ENCODE results near the gene STAM2.
"Not testable (repeated sequence)": the region's sequence is repeated elsewhere in the genome, so short reads cannot be mapped to it uniquely, and the experiment has no call there.

The STAM2 gene

GRCh38 chr2:152200565-152201465, 25.3 kb upstream of the STAM2 start:
- no peak for TF ChIP-seq CTCF (IDR thresholded peaks at IDR 0.05; ENCODE audit: extremely low read depth, missing control alignments)
- DNase-seq (ENCODE audit: low spot score) = no peak

- DNase-seq (ENCODE audit: low spot score) = no peak
- no peak for TF ChIP-seq CTCF (IDR thresholded peaks at IDR 0.05; ENCODE audit: extremely low read depth, missing control alignments)
Measured at GRCh38 chr2:152200101-152200500, 24.5 kb upstream of the STAM2 start.

- no peak for DNase-seq (ENCODE audit: low spot score)
Measured at GRCh38 chr2:152198499-152198898, 22.9 kb upstream of the STAM2 start.

DNA sequence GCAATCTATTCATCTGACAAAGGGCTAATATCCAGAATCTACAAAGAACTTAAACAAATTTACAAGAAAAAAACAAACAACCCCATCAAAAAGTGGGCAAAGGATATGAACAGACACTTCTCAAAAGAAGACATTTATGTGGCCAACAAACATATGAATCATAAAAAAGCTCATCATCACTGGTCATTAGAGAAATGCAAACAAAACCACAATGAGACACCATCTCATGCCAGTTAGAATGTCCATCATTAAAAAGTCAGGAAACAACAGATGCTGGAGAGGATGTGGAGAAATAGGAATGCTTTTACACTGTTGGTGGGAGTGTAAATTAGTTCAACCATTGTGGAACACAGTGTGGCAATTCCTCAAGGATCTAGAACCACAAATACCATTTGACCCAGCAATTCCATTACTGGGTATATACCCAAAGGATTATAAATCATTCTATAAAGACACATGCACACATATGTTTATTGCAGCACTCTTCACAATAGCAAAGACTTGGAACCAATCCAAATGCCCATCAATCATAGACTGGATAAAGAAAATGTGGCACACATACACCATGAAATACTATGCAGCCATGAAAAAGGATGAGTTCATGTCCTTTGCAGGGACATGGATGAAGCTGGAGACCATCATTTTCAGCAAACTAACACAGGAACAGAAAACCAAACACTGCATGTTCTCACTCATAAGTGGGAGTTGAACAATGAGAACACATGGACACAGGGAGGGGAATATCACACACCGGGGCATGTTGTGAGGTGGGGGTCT, 22.1 kb upstream of the STAM2 start:
- DNase-seq (ENCODE audit: low spot score) = not testable (repeated sequence)

More at GRCh38 chr2:152198499-152198898, 22.9 kb upstream of the STAM2 start:
- no peak for TF ChIP-seq CTCF (IDR thresholded peaks at IDR 0.05; ENCODE audit: extremely low read depth, missing control alignments)

DNA sequence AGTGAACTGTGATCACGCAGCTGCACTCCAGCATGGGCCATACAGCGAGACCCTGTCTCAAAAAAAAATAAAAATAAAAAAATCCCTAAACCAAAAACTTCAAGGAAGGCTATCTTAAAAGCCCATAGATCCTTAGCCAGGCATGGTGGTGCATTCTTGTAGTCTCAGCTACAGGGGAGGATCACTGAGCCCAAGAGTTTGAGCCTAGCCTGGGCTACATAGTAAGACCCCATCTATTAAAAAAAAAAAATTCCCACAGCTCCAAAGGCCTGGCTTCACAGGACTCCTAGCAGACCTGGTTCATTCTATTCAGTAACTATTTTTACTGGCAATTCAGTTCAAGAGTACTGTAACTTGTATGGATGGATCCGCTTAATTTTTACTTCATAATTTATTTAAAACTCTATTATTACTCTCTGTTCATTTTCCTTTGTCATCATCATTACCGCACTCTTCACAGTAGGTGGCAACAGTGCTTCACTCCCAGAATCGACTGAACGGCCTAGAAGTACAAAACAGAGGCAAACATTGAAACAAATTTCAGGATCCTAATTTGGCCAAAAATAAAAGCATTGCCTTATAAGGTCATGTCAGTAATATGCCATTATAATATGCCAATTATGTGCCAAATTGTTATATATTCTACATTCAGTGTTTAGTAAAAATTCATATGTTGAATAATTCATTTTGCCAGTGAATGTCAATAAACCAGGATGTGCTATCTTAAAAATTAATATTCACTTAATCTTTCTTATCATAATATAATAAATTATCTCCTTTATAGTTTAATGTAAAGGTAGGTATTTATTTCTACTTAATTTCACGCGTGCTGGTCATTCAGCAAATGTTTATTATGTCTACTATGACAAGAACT, 14.3 kb upstream of the STAM2 start:
- peak; percentile 55 for DNase-seq (ENCODE audit: low spot score)
- peak; percentile 12 for TF ChIP-seq CTCF (IDR thresholded peaks at IDR 0.05; ENCODE audit: extremely low read depth, missing control alignments)

GRCh38 chr2:152186808-152187207, 11.2 kb upstream of the STAM2 start:
- DNase-seq (ENCODE audit: low spot score) = not testable (repeated sequence)

DNA sequence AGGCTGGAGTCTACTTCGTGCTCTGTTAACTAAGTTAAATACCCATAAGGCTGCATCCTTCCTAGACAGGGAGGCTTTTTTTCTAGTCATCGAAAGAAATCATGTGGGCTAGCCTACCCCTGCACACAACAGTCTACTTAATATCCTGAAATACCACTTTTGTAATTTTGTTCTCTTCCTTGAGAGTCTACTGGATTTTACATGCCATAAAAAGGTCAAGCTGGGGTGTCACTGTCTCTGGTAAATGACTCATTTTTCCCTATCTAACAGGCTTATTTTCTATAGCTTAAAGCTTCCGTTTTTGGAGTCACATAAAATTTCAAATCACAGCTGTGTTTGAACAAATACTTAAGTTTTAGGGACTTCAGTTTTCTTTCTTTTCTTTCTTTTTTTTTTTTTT, 10.7 kb upstream of the STAM2 start:
- no peak for TF ChIP-seq CTCF (IDR thresholded peaks at IDR 0.05; ENCODE audit: extremely low read depth, missing control alignments)

More for the DNA sequence above, 10.7 kb upstream of the STAM2 start:
- DNase-seq (ENCODE audit: low spot score) = no peak

Data from GM20000 (cell line).